GM12878 (cell line): ENCODE measurements around the gene WDR74. TPM values are rescaled to one million over a fixed set of nuclear protein-coding genes. Genes with fewer than 3 reads are reported as not detected.
A peak's percentile ranks its signal among the peaks of the same experiment; 100 is the strongest.

Source experiments
- BACH1 ChIP-seq: fragments of 450-650 bp; IDR thresholded peaks from 2 replicates; pipeline ENCODE4 v1.6.1; 2017; ENCODE audit warnings: mild to moderate bottlenecking, borderline replicate concordance
- CBX3 ChIP-seq: fragments of 200-600 bp; sonication (generic); IDR thresholded peaks from 2 replicates; pipeline ENCODE4 v1.6.1; 2016; ENCODE audit warnings: low read depth, borderline replicate concordance
- CHD1 ChIP-seq: IDR thresholded peaks from 2 replicates; pipeline ENCODE4 v1.6.1; 2012; ENCODE audit warnings: low read depth, low read length, improper control_type of control experiment
- CREB1 ChIP-seq: IDR thresholded peaks from 2 replicates; pipeline ENCODE4 v1.6.1; 2012; ENCODE audit warnings: low read depth, mild to moderate bottlenecking, inconsistent platforms
- EP300 ChIP-seq, 2 experiments: fragments of 150-350 bp in 1 of 2; IDR thresholded peaks; 2 replicates each; pipeline ENCODE4 v1.6.1; 2011 to 2012; ENCODE audit warnings: low read depth in 2 of 2, low read length in 2 of 2, borderline replicate concordance in 1 of 2, improper control_type of control experiment in 1 of 2, inconsistent platforms in 1 of 2; ENCODE audit not compliant: control insufficient read depth in 1 of 2
- ESRRA ChIP-seq: IDR thresholded peaks from 2 replicates; pipeline ENCODE4 v1.6.1; 2012; ENCODE audit warnings: mild to moderate bottlenecking, low read length, improper control_type of control experiment
- JUND ChIP-seq: IDR thresholded peaks from 2 replicates; pipeline ENCODE4 v1.6.1; 2012; ENCODE audit warnings: low read depth, mild to moderate bottlenecking, low read length, improper control_type of control experiment, moderate library complexity
- MYC ChIP-seq: IDR thresholded peaks from 2 replicates; pipeline ENCODE4 v1.6.1; 2011; ENCODE audit warnings: mild to moderate bottlenecking, low read length, moderate library complexity, inconsistent platforms; ENCODE audit not compliant: insufficient read depth, insufficient replicate concordance, insufficient read length, severe bottlenecking
- NR2F1 ChIP-seq: fragments of 450-650 bp; conservative IDR thresholded peaks from 2 replicates; pipeline ENCODE4 v1.6.1; 2017; ENCODE audit warnings: mild to moderate bottlenecking
- SIX5 ChIP-seq: IDR thresholded peaks from 2 replicates; pipeline ENCODE4 v1.6.1; 2011; ENCODE audit warnings: mild to moderate bottlenecking, low read depth, low read length, moderate library complexity; ENCODE audit not compliant: severe bottlenecking
- polyA plus RNA-seq, 11 experiments: library from polyadenylated mRNA; depleted of rRNA in 4 of 11; unstranded in 6 of 11; stranded (reverse) in 5 of 11; fragments of >200 nt; fragmentation: Nextera tagmentation in 4 of 11; fragmentation: Illumina TruSeq in 1 of 11; extraction: Ambion mirVana in 4 of 11; extraction: Trizol in 1 of 11; gene quantifications; 1 replicate in 1 of 11; 2 replicates in 10 of 11; pipeline versions ENCODE4 v1.2.1 to v1.2.3, GENCODE V29; 2011 to 2016; ENCODE audit warnings: inconsistent platforms in 2 of 11, missing spikeins in 2 of 11, low read depth in 1 of 11
- total RNA-seq, 4 experiments: library from RNA; depleted of rRNA in 3 of 4; stranded (reverse); fragments of >200 nt in 3 of 4; fragmentation: Illumina TruSeq in 1 of 4; extraction: Trizol in 1 of 4; gene quantifications; 2 replicates each; pipeline versions ENCODE4 v1.2.1 to v1.2.3, GENCODE V29; 2013 to 2021
- TF ChIP-seq, protein P1 (sequence below): fragments of 450-650 bp; IDR thresholded peaks from 2 replicates; pipeline ENCODE4 v1.6.1; 2017; ENCODE audit warnings: mild to moderate bottlenecking, moderate library complexity
- TF ChIP-seq, protein P2 (sequence below): fragments of 450-650 bp; IDR thresholded peaks from 2 replicates; pipeline ENCODE4 v1.6.1; 2017; ENCODE audit warnings: mild to moderate bottlenecking, low read depth, inconsistent platforms; ENCODE audit not compliant: poor library complexity, severe bottlenecking
- TF ChIP-seq, protein P3 (sequence below): IDR thresholded peaks from 2 replicates; pipeline ENCODE4 v1.6.1; 2012; ENCODE audit warnings: low read length, inconsistent platforms
- TF ChIP-seq, protein P4 (sequence below): IDR thresholded peaks from 2 replicates; pipeline ENCODE4 v1.6.1; 2011; ENCODE audit warnings: borderline replicate concordance, low read depth, mild to moderate bottlenecking, moderate library complexity, low read length; ENCODE audit not compliant: insufficient read depth, poor library complexity, severe bottlenecking
- TF ChIP-seq, protein P5 (sequence below): fragments of 150-350 bp; IDR thresholded peaks from 2 replicates; pipeline ENCODE4 v1.6.1; 2014; ENCODE audit warnings: mild to moderate bottlenecking, low read depth, low read length

Gene WDR74
- total and polyA plus RNA-seq, 10 of the 15 experiments (the other 5 are each of a cell fraction or from before 2014, with no cell fraction given), result 18.2 to 103 (median 60.7) TPM

DNA sequence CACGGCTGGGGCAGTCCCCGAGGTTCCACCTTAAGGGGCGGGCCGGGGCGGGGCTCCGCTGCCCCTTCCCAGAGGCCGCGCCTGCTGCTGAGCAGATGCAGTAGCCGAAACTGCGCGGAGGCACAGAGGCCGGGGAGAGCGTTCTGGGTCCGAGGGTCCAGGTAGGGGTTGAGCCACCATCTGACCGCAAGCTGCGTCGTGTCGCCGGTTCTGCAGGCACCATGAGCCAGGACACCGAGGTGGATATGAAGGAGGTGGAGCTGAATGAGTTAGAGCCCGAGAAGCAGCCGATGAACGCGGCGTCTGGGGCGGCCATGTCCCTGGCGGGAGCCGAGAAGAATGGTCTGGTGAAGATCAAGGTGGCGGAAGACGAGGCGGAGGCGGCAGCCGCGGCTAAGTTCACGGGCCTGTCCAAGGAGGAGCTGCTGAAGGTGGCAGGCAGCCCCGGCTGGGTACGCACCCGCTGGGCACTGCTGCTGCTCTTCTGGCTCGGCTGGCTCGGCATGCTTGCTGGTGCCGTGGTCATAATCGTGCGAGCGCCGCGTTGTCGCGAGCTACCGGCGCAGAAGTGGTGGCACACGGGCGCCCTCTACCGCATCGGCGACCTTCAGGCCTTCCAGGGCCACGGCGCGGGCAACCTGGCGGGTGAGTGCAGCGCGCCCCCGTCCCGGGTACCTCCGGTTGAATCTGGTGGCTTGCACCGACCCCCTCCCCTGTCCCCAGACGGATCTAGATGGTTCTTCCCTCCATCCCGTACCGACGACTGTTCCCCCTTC lies 41.6 kb upstream of the WDR74 start, which contains the start of gene SLC3A2 (continued):
- TF ChIP-seq, protein P1, sequence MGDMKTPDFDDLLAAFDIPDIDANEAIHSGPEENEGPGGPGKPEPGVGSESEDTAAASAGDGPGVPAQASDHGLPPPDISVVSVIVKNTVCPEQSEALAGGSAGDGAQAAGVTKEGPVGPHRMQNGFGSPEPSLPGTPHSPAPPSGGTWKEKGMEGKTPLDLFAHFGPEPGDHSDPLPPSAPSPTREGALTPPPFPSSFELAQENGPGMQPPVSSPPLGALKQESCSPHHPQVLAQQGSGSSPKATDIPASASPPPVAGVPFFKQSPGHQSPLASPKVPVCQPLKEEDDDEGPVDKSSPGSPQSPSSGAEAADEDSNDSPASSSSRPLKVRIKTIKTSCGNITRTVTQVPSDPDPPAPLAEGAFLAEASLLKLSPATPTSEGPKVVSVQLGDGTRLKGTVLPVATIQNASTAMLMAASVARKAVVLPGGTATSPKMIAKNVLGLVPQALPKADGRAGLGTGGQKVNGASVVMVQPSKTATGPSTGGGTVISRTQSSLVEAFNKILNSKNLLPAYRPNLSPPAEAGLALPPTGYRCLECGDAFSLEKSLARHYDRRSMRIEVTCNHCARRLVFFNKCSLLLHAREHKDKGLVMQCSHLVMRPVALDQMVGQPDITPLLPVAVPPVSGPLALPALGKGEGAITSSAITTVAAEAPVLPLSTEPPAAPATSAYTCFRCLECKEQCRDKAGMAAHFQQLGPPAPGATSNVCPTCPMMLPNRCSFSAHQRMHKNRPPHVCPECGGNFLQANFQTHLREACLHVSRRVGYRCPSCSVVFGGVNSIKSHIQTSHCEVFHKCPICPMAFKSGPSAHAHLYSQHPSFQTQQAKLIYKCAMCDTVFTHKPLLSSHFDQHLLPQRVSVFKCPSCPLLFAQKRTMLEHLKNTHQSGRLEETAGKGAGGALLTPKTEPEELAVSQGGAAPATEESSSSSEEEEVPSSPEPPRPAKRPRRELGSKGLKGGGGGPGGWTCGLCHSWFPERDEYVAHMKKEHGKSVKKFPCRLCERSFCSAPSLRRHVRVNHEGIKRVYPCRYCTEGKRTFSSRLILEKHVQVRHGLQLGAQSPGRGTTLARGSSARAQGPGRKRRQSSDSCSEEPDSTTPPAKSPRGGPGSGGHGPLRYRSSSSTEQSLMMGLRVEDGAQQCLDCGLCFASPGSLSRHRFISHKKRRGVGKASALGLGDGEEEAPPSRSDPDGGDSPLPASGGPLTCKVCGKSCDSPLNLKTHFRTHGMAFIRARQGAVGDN, result peak; percentile 26
- TF ChIP-seq CBX3 (no peak), MYC (peak; percentile 81), JUND (no peak), BACH1 (peak; percentile 92), CREB1 (peak; percentile 39; the same call in 1 of the 2 replicates), ESRRA (no peak), EP300 (IDR thresholded peaks at IDR 0.05; ENCODE audit: borderline replicate concordance in 1 of 2, control insufficient read depth in 1 of 2, low read depth in 2 of 2, low read length in 2 of 2) (peak in 1 of 2 experiments; percentile 17; a peak in 1 of 4 replicates), CHD1 (peak; percentile 89), NR2F1 (peak; percentile 60), SIX5 (no peak)
- TF ChIP-seq, protein P2, sequence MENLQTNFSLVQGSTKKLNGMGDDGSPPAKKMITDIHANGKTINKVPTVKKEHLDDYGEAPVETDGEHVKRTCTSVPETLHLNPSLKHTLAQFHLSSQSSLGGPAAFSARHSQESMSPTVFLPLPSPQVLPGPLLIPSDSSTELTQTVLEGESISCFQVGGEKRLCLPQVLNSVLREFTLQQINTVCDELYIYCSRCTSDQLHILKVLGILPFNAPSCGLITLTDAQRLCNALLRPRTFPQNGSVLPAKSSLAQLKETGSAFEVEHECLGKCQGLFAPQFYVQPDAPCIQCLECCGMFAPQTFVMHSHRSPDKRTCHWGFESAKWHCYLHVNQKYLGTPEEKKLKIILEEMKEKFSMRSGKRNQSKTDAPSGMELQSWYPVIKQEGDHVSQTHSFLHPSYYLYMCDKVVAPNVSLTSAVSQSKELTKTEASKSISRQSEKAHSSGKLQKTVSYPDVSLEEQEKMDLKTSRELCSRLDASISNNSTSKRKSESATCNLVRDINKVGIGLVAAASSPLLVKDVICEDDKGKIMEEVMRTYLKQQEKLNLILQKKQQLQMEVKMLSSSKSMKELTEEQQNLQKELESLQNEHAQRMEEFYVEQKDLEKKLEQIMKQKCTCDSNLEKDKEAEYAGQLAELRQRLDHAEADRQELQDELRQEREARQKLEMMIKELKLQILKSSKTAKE, result no peak
- TF ChIP-seq, protein P3, sequence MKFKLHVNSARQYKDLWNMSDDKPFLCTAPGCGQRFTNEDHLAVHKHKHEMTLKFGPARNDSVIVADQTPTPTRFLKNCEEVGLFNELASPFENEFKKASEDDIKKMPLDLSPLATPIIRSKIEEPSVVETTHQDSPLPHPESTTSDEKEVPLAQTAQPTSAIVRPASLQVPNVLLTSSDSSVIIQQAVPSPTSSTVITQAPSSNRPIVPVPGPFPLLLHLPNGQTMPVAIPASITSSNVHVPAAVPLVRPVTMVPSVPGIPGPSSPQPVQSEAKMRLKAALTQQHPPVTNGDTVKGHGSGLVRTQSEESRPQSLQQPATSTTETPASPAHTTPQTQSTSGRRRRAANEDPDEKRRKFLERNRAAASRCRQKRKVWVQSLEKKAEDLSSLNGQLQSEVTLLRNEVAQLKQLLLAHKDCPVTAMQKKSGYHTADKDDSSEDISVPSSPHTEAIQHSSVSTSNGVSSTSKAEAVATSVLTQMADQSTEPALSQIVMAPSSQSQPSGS, result no peak
- TF ChIP-seq, protein P4, sequence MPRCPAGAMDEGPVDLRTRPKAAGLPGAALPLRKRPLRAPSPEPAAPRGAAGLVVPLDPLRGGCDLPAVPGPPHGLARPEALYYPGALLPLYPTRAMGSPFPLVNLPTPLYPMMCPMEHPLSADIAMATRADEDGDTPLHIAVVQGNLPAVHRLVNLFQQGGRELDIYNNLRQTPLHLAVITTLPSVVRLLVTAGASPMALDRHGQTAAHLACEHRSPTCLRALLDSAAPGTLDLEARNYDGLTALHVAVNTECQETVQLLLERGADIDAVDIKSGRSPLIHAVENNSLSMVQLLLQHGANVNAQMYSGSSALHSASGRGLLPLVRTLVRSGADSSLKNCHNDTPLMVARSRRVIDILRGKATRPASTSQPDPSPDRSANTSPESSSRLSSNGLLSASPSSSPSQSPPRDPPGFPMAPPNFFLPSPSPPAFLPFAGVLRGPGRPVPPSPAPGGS, result peak; percentile 65
- TF ChIP-seq, protein P5, sequence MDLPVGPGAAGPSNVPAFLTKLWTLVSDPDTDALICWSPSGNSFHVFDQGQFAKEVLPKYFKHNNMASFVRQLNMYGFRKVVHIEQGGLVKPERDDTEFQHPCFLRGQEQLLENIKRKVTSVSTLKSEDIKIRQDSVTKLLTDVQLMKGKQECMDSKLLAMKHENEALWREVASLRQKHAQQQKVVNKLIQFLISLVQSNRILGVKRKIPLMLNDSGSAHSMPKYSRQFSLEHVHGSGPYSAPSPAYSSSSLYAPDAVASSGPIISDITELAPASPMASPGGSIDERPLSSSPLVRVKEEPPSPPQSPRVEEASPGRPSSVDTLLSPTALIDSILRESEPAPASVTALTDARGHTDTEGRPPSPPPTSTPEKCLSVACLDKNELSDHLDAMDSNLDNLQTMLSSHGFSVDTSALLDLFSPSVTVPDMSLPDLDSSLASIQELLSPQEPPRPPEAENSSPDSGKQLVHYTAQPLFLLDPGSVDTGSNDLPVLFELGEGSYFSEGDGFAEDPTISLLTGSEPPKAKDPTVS, result no peak
